OCI-M2 (cell line): Measurements from ENCODE around the gene SIDT2.

Source experiments
- DNase-seq: peaks from one replicate; lab custom pipeline; 2025; ENCODE audit not compliant: unreplicated experiment; lab: John Stamatoyannopoulos, UW

The SIDT2 gene

DNA sequence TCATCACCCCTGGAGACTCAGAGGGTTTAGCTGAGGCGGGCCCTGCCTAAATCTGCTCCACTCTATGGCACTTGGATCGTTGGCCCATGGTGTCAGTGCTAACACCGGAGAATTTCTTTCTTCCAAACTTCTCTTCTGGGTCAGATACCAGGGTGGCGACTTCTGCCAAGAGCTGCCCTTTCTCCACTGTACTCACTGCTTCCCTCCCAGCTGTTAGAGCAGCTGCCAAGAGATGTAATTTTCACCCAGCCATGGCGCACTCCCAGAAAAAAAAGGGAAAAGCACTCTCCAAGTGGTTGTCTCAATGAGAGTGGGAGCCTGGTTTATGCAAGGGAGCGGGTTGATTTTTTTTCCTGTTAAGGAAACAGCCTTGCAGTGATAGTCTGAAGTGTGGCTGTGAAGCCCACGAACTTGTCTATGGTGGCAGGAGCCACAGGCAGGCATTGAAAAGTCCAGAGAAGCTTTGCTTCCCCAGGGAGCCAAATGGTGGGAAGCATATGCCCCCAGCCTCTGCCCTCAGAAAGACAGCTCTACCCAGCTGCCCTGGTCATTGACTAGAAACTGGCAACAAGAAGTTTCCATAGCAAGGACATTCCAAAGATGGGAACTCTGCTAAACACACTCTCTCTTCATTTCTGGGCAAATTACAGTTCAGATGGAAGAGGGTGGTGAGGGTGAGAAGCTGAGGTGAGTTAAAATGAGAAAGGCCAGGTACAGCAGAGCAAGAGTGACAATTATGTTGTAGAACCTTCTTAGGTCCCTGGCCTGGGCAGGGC is 42.6 kb downstream of the SIDT2 start:
- DNase-seq = no peak

DNA sequence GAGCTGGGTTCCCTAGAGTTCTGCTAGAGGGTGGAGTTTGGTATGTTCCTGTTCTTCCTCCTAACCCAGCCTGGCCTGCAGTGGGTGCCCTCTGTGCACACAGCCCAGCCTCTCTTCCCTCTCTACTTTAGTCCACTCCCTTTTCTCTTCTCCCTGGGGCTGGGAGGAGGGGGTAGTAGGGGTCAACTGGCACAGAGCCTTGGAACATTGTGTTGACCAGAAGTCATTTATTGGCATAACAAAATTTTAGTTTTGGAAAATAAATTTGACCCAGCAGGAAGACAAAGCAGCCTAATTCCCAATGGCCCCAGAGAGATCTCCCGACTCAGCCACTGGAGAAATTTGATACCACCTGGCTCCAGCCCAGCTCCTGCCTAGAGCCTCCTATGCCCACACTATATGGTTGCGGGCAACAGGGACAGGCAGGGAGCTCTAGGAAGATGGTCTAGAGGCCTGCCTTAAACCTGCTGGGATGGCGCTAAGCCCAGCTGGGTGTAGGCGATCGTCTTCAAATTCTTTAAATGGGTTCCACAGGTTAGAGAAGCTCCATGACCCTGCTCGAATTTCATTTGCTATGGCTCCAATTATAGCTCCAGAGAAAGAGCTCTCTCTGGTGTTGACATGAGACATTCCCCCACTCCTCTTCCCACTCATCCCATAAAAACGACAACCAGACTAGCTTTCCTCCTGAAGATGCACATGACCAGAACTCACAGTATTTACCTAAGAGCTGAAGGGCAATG is 43.4 kb downstream of the SIDT2 start:
- no peak for DNase-seq

DNA sequence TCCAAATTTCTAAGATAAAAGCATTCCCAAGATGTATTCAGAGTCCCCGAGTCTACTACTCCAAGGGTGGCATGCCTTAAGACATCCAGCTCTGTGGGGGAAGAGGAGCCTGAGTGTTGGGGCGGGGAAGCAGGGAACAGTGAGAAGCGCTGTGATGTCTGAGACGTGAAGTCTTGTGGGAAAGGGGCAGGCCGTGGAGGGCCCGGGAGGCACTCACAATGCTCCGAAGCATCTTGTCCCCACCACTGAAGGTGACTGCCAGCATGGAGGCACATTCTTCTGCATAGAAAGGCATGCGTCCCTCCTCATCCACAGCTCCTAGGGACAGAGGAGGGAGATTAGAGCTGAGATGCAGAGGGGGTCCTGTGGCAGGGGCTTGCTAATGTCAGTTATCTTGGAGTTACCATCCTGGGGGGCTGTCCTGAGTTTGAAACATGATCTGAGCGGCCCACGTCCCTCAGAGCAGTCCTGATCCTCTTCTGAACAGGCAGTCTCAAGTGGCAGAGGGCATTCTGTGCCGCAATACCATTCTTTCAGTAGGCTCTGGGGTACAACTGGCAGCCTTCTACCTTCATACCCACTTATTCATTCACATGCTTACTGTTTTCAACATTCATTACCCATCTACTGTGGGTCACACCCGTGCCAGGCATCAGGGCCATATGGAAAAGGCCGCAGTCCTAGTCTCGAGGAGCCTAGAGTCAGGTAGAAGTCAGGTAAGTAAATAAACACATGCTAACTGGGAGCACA is 44.6 kb downstream of the SIDT2 start:
- no peak for DNase-seq

DNA sequence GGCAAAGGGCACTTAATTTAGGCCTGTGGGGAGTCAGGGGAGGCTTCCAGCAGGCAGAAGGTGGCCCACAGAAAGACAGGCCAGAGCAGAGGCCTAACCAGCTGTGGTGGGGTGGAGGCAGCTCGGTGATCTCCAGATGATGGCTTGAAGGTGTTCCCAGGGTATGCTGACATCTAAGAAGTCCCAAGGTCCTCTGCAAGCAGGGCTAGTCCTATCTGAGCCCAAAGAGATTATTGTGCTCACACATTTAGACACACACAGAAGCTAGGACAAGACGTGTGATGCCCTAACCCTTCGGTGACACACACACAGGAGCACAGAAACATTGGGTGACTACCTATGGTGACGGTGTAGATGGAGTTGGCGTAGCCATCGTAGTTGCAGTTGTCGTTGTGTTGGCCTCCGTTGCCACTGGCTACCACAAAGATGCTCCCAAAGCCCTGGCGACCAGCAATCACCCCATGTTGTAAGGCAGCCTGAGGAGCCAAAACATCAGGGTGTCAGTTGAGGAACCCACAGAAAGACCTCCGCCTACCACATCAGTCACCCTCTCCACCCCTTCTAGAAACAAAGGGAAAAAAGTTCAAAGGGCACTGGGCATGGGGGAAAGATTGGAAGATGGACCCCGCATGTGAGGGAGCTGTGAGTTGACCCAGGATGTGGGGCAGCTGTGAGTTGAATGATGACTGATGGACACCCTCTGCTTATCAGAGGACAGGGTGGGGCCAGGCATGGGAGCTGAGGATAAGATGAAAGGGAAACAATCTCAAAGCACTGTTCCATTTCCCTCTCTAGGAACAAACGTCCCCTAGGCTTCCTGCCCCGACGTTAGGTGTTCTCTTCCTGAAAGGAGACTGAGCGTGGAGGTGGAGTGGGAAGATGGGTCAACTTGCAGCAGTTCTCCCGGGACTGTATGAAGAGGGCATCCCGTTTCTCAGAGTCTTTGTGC is 45.5 kb downstream of the SIDT2 start:
- no peak for DNase-seq

DNA sequence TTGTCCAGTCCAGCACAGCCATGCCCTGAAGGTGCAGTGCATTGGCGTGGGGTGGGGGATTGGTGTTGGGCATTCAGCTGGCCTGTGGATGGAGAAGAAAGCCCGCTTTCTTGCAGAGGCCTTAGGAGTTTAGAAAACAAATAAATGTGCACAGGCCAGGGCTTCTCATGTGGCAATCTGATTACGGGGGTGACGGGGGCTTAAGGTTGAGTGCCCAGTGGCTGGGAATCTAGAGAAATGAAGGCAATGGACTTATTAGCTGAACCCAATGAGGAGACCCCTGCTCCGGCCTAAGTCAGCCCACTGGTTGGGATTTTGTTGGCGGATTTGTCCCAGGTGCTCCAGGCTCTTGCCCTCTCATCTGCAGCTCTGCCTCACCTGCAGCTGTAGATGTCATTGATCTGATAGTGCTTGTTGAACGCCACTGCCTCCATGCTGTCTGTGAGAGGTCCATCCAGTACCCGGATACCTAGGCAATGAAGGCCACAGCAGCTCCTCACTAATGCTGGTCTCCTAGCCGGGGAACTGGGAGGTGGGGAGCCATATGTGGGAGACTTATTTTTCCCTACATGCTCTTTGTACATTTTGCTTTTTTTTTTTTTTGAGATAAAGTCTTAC is 47.1 kb downstream of the SIDT2 start:
- DNase-seq = no peak

DNA sequence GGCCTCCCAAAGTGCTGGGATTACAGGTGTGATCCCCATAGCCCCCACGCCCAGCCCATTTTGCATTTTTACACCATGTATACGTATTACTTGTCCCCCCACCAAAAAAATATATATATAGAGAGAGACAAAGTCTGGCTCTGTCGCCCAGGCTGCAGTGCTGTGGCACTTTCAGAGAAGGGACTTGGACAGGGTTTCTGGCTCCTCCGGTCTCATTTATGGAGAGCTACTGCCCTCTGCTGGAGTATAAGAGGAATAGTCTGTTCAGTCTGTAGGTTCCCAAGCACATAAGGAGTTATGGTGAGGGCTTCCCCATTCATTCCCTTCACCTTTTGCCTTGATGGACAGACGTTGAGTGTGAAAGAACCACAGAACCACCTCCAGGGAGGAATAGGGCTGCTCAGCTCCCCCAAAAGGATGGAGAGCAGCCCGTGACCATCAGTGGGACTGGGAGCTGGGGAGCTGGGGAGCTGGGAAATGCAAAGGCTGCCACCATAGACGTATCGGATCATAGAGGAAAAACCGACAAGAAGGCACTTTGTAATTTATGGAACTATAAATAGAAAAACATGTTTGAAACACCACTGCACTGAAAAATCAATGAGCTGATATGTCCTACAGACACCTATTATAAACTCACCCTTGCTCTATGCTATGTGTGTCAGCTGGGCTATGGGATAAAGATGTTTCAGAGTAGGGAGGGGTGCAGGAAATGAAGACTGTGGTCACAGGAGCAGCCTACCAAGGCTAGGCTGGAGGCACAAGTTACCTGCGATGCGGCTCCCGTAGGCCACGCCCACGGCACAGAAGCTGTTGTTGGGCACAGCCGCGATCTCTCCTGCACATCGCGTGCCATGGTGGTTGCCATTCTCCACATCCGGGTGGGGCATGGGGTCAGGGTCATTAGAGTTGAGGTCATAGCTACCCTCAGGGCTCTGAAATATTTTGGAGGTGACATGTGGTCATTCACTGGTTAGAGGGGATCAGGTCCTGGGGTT is 48.1 kb downstream of the SIDT2 start:
- no peak for DNase-seq

DNA sequence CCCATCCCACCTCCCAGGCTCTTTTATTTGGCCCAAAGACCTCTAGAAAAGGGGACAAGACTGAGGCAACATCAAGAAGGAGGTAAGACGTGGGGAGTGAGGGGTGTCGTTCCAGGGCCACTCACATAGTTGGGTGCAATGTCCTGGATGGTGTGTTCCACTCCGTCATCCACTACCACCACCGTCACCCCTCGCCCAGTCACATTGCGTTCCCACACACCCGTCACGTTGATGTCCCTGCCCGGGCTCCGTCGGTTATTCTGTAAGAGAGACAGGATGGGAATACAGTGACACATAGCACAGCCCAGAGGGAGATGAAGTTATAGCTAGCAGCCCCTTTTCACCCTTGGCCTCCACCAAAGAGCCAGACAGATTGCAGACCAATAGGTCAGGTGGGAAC is 49.5 kb downstream of the SIDT2 start:
- DNase-seq = no peak

DNA sequence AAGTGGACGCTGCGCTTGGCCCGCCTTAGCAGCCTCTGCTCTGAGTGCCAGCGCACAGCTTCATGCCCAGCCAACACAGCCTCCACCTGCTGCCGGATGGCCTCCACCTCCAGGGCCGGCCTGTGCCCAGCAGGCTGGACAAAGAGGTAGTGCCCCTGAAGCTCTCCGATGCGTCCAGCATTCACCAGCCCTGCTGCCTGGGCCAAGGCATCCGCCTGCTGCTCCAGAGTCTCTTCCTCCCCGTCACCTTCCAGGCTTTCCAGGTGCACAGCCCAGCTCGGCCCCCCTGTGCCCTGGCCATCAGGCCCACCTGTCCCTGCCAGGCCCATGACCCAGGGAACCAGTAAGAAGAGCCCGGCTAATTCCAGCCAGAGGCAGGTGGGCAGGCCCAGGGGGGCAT is 50.9 kb downstream of the SIDT2 start:
- DNase-seq = no peak

DNA sequence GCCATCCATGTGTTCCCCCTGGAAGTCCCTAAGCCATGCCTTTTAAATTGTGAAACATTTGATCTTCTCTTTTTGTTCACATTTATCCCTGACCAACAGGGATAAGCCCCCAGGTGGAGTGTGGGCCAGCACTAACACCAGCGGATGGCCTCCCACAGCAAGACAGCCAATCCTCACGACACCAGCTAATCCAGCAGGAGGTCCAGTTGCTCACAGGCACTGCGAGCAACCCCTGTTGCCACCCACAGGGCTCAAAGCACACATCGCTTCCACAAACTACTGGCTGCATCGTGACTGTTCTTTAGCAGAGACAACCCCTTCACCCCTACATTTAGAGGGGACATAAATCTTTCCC is 51.4 kb downstream of the SIDT2 start:
- no peak for DNase-seq

DNA sequence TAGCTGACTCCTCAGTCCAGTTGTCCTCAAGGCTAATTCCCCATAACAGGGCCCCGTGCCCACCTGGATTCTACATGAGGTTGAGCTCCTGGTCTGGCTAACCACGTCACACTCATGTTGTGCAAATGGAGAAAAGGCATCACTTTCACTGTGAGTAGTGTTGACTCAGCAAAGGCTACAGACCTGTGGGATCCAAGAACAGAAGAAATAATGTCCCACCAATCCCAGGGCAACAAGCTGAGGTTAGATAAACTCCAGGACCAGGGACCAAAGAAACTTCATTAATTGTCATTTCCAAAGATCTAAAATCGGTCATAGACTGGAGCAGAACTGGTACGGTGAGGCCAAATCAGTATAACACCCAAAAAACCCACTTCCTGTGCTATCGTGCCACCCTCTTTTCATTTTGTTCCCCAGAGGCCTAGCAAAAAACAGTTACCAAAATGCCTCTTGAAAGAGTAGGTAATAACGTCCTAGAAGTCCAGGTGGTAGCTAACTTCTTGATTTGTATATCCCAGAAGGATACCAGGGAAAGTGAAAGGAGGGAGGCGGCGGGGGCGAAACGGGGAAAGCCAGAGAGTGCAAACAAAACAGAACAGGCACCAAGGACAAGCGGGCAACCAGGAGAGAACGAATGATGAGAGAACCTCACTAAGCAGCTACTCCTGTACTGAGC is 51.9 kb downstream of the SIDT2 start:
- no peak for DNase-seq

DNA sequence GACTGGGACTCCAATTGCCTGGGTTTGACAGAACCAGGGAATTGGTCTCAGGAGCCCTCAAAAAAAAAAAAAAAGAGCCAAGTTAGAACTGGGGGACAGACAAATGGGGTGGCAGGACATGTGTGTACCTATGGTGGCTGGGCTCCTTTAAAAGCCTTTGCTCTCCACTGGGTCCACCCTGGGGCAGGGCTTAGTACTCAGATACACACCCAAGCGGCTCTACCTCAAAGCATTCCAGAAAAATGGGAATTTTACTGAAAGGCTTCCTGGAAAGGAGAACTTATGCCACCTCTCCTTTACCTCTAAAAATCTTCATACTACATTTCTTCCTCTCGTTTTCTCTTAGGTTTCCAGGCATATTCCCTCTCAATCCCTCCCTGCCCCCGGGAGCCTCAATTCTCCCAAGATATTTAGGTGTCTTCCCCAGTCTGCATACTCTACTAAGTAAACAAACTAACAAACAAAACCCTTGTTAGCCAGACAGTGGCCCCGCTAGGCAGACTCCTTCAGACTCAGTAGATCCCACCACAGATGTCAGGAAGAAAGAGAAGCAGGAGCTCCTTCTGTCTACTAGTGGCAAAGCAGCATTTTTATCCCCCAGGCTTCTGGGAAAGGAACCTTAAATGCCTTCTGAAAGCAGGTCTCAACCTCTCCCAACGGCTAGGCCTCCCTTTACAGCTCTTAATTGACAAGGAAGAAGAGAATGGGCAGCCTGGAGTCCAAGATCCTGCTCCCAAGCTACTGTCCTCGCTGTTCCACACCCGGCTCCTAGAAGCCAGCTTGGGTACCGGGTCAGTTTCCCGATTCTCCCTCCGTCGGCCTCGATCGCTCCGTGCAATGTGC is 52.7 kb downstream of the SIDT2 start:
- no peak for DNase-seq

DNA sequence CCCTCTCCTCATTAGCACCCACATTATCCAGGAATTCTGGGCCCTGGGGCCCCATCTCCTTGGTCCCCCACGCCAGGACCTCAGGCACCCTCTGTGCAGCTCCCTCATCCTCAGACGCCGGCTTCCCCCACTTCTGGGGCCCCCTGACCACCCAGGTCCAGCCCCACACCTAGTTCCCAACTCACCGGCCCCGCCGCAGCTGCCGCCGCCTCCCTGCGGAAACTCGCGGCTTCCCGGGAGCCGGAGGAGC is 53.2 kb downstream of the SIDT2 start, which contains the start of gene PCSK7:
Gene PCSK7 (minus strand): TSS at position 232 of the 250 bp plus-strand sequence. CDS start 2,229 bp downstream, outside the sequence.
- DNase-seq = no peak

DNA sequence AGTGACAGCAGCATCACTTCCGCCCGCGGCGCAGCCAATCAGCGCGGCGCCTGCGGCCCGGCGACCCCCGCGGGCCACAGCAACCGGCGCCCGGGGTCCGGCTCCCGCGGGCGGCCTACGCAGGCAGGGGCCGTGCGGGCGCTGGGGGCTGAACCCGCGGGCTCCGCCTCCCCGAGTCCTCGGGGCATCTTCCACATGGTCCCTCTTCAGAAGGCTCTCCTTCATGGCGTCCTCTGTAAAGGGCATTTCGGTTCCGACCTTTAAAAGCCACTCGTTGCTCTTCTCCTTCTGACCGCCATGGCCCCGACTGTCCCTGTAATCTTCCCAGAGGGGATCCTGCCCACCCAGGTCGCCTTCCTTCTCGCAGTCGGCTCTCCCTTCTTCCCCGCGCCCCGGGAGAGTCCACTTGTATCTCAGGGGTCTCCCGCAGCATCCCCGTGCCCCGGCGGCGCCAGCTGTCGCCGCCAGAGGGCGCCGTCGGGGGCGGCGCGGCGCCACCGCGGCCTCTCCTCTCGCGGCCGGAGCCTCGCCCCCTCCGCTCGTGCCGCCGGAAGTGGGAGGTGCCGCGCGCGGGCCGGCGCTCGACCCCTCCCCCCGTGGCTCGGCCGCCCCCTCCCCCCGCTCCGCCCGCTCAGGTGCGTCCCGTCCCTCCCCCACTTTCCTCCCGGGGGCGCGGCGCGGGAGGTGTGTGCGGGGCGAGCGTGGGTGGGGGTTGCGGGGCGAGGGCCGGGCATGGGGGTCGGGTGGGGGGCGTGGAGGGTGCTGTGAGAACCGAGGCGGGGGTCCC is 53.7 kb downstream of the SIDT2 start, which contains the start of gene RNF214:
Gene RNF214 (plus strand): TSS at position 580 of the 787 bp plus-strand sequence. CDS start 1,602 bp downstream, outside the sequence.
- no peak for DNase-seq

DNA sequence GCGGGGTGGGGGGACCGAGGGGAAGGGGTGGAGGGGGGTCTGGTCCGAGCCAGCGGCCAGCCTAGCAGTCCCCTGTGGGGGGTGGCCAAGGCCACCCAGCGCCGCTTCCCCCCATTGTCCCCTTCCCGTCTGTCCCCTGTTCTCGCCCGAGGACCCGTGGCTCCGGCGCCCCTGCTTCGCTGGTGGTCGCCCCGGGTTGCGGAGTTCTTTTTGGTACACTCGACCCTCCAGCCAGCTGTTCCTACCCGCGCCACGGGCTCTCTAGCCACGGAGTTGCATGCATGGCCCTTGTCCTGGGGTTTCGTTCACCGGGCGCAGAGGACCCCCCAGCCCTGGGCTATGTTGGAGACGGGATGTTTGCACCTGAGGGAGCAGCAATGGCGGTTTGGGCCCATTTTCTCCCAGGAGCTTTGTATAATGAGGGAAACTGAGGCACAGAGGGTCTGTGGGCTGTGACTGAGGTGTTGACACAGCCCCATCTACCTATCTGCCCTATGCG is 54.4 kb downstream of the SIDT2 start:
- DNase-seq = no peak

DNA sequence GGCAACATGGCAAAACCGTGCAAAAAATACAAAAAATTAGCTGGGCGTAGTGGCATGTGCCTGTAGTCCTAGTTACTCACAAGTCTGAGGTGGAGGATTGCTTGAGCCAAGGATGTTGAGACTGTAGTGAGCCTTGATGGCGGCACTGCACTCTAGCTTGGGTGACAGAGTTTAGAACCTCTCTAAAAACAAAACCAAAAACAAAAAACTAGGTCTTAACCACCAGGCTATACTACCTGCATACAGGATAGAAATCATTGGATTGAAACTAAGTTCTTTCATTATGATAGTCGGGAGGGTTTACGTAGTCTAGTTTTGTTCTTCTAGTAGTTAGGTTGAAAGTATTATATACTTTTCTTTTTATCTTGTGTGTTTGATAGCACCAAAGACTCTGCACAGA is 59.7 kb downstream of the SIDT2 start:
- no peak for DNase-seq

DNA sequence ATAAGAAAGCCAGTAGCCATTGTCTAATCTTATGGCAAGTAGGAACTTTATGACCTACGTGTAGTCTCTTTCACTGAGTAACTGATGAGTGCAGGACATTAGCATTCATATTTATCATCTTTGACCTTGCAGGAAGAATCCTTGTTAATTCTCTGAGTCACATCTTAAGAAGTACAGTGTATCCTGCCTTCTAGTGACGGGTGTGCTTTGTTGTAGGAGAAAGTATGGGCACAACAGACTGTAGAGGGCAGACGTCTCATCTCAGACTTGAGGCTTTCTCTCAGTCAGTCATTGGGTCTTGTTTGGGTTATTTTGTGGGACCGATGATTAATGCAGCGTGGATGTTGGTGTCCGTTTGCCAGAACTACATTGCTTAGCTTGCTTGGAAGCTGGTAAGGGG is 60.8 kb downstream of the SIDT2 start:
- no peak for DNase-seq
